Bronchial epithelial cell (primary cell): ENCODE results near the gene PSG1. TPM values are rescaled to one million over a fixed set of nuclear protein-coding genes. Genes with fewer than 3 reads are reported as not detected.
"Not testable (repeated sequence)": the region's sequence is repeated elsewhere in the genome, so short reads cannot be mapped to it uniquely, and the experiment has no call there.

Experiments
- DNase-seq: peaks from one replicate; pipeline ENCODE4 v3.0.0-alpha.2; 2010; ENCODE audit warnings: low read depth
- FAIRE-seq: peaks from 2 replicates; lab custom pipeline; 2011; peaks lifted over from hg19 to GRCh38; lab: Jason Lieb, UNC
- H3K27me3 ChIP-seq: 2 replicates; pipeline ENCODE4 v1.5.1; 2011; ENCODE audit warnings: low read length; ENCODE audit not compliant: control insufficient read depth, insufficient read depth
- H3K36me3 ChIP-seq: 2 replicates; pipeline ENCODE4 v1.5.1; 2011; ENCODE audit warnings: low read length; ENCODE audit not compliant: control insufficient read depth, insufficient read depth
- H3K4me3 ChIP-seq: 2 replicates; pipeline ENCODE4 v1.5.1; 2011; ENCODE audit warnings: mild to moderate bottlenecking, low read depth, low read length, control low read depth
- total RNA-seq: library from RNA; depleted of rRNA; stranded (reverse); fragments of >200 nt; gene quantifications from 2 replicates; pipeline ENCODE4 v1.2.1, GENCODE V29; 2014
- TF ChIP-seq, protein P1 (sequence below): IDR thresholded peaks from 2 replicates; pipeline ENCODE4 v1.5.1; 2011; ENCODE audit warnings: mild to moderate bottlenecking, moderate library complexity, low read length, control low read depth, inconsistent platforms; ENCODE audit not compliant: insufficient read depth, severe bottlenecking

The PSG1 gene
- total RNA-seq: not detected in 2 replicates

DNA sequence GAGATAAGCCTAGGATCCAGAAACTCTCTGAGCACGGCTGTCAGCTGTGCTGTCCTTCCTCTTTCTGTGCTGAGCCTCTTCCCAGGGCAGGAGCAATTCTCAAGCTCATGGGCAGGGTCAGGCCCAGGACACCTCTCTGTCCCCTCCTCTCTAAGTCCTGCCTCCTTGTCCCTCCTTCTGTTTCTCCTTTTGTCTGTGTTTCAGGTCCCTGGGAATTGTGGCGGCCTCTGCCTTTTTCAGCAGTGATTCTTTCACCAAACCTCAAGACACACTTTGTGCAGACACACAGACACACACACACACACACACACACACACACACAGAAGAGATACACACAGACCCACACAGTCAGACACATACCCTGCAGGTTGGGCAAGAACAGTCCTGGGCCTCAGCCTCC lies at the start of gene PSG1:
Gene PSG1 (minus strand): TSS at position 101 of the 400 bp plus-strand sequence. CDS start 132 bp downstream, outside the sequence.
- no peak within 1 kb of the TSS for H3K4me3 ChIP-seq
- no peaks in the 10 kb centered on the region for H3K36me3 ChIP-seq
- no peak for FAIRE-seq
- DNase-seq: no peak
- TF ChIP-seq, protein P1, sequence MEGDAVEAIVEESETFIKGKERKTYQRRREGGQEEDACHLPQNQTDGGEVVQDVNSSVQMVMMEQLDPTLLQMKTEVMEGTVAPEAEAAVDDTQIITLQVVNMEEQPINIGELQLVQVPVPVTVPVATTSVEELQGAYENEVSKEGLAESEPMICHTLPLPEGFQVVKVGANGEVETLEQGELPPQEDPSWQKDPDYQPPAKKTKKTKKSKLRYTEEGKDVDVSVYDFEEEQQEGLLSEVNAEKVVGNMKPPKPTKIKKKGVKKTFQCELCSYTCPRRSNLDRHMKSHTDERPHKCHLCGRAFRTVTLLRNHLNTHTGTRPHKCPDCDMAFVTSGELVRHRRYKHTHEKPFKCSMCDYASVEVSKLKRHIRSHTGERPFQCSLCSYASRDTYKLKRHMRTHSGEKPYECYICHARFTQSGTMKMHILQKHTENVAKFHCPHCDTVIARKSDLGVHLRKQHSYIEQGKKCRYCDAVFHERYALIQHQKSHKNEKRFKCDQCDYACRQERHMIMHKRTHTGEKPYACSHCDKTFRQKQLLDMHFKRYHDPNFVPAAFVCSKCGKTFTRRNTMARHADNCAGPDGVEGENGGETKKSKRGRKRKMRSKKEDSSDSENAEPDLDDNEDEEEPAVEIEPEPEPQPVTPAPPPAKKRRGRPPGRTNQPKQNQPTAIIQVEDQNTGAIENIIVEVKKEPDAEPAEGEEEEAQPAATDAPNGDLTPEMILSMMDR: no peak
- no peaks in the 10 kb centered on the region for H3K27me3 ChIP-seq

DNA sequence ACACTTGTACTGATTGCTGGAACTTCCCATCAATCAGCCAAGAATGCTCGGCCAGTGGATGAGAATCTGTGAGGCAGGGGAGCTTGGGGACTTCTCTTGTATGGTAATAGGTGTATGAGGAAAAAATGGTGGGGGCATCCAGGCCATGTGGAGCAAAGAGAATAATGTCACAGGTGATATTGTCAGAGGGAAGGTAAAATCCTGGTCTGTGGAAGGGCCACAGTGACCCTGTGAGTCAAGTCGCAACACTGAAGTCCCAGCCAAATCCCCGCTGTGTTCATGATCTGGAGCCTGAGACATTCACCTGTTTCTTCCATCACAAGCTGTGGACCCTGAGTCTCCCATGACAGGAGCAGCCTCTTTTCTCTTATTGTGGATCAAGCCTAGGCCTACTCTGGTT lies 49.4 kb upstream of the PSG1 start:
- H3K27me3 ChIP-seq: no peaks in the 10 kb centered on the region
- TF ChIP-seq, protein P1: no peak
- FAIRE-seq: no peak

DNA sequence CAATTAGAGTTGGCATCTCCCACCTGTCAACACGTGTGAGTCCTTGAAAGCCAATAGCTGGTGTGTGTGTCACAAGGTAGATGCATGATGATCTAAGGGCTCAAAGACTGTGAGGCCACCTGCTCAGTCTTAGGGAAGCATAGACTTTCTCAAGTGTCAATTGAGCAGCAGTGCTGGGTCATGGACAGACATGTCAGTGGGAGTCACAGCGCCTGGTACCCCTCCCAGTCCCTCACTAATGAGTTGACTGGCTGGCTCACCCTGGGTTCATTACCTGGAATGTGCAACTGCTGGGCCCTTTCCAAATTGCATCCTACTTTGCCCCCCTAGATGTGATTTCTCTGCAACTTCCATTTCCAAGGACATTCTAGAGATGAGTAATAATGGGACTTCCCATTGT lies 47.3 kb upstream of the PSG1 start:
- no peak for FAIRE-seq
- DNase-seq: no peak

More for the DNA sequence above, 49.4 kb upstream of the PSG1 start:
- Histone ChIP-seq H3K36me3 (no peaks in the 10 kb centered on the region), H3K4me3 (no peak overlapping the region)
- DNase-seq: no peak

DNA sequence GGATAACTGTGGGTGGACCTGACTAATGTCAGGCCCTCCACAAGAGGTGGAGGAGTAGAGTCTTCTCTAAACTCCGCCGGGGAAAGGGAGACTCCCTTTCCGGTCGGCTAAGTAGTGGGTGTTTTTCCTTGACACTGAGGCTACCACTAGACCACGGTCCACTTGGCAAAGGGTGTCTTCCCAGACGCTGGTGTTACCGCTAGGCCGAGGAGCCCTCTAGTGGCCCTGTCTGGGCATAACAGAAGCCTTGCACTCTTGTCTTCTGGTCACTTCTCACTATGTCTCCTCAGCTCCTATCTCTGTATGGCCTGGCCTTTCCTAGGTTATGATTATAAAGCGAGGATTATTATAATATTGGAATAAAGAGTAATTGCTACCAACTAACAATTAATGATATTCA lies 43.6 kb upstream of the PSG1 start:
- not testable (repeated sequence) for H3K36me3 ChIP-seq, FAIRE-seq, H3K27me3 ChIP-seq, H3K4me3 ChIP-seq
- DNase-seq: peak; percentile 56
- TF ChIP-seq, protein P1: peak; percentile 85

More for the DNA sequence above, 47.3 kb upstream of the PSG1 start:
- TF ChIP-seq, protein P1: no peak
- Histone ChIP-seq H3K4me3 (no peak overlapping the region), H3K27me3 (no peaks in the 10 kb centered on the region), H3K36me3 (no peaks in the 10 kb centered on the region)

DNA sequence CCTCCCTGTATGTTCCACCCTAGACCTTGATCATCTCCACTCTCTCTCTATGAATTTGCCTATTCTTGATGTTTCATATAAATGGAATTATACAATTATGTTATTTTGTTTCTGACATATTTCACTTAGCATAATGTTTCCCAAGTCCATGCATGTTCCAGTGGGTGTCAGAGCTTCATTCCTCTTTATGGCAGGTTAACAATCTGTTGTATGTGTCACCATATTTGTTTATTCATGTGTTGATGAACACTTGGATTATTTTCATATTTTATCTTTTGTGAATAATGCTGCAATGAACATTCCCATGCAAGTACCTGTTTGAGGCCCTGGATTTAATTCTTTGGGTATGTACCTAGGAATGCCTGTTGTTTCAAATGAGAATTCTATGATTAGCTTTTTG lies 41.5 kb upstream of the PSG1 start:
- FAIRE-seq, H3K36me3 ChIP-seq, H3K27me3 ChIP-seq, H3K4me3 ChIP-seq: not testable (repeated sequence)
- DNase-seq: peak; percentile 77

DNA sequence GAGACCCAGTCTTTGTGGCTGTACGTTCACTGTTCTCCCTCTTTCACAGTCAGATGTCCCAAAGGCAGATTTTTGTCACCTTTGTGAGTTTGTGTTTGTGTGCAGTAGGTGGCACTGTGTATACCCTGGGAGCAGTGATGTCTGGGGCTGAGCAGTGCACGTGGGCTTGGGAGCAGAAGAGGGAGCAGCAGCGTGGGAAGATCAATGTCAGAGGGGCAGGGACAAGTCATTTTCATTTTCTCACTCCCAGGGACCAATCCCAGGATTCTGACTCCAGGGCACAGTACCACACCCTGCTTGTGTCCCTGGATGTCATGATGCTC lies 40.2 kb upstream of the PSG1 start:
- no peak overlapping the region for H3K4me3 ChIP-seq
- no peaks in the 10 kb centered on the region for H3K27me3 ChIP-seq
- TF ChIP-seq, protein P1: no peak
- DNase-seq: no peak
- no peaks in the 10 kb centered on the region for H3K36me3 ChIP-seq
- no peak for FAIRE-seq
